ENCODE results near the gene NPEPL1. TPM values are rescaled to one million over a fixed set of nuclear protein-coding genes. Genes with fewer than 3 reads are reported as not detected.
"Not testable (repeated sequence)": the region's sequence is repeated elsewhere in the genome, so short reads cannot be mapped to it uniquely, and the experiment has no call there.

Gene NPEPL1
- total RNA-seq, 1 donor from 2014 or later: 31.3 TPM

- Mint-ChIP-seq H3K4me3 (ENCODE audit: unreplicated experiment) (no peak overlapping the region), H3K27me3 (ENCODE audit: low read depth) (peaks cover 44% of the 10 kb centered on the region), H3K36me3 (ENCODE audit: low read depth) (no peaks in the 10 kb centered on the region), H3K4me1 (ENCODE audit: low read depth) (no peaks in the 10 kb centered on the region), H3K9me3 (ENCODE audit: low read depth) (no peaks in the 10 kb centered on the region), H3K27ac (ENCODE audit: unreplicated experiment) (no peak overlapping the region)
- no peak for TF ChIP-seq CTCF (IDR thresholded peaks at IDR 0.05)
- DNase-seq (ENCODE audit: low spot score): no peak
These were observed 56.0 kb downstream of the NPEPL1 start for GRCh38 chr20:58748618-58749017.

- no peak overlapping the region for H3K4me3 Mint-ChIP-seq (ENCODE audit: unreplicated experiment)
- no peak for TF ChIP-seq CTCF (IDR thresholded peaks at IDR 0.05)
- H3K36me3 Mint-ChIP-seq (ENCODE audit: low read depth): no peaks in the 10 kb centered on the region
- no peak overlapping the region for H3K27ac Mint-ChIP-seq (ENCODE audit: unreplicated experiment)
- H3K4me1 Mint-ChIP-seq (ENCODE audit: low read depth): no peaks in the 10 kb centered on the region
- H3K27me3 Mint-ChIP-seq (ENCODE audit: low read depth): peaks cover 49% of the 10 kb centered on the region
- no peaks in the 10 kb centered on the region for H3K9me3 Mint-ChIP-seq (ENCODE audit: low read depth)
- DNase-seq (ENCODE audit: low spot score): no peak
These were observed 56.6 kb downstream of the NPEPL1 start for GRCh38 chr20:58749098-58749769.

GRCh38 chr20:58749979-58750378, 57.4 kb downstream of the NPEPL1 start:
- no peaks in the 10 kb centered on the region for H3K9me3 Mint-ChIP-seq (ENCODE audit: low read depth)
- no peak for TF ChIP-seq CTCF (IDR thresholded peaks at IDR 0.05)
- H3K4me3 Mint-ChIP-seq (ENCODE audit: unreplicated experiment): no peak overlapping the region
- no peak for DNase-seq (ENCODE audit: low spot score)
- no peaks in the 10 kb centered on the region for H3K4me1 Mint-ChIP-seq (ENCODE audit: low read depth)
- H3K27ac Mint-ChIP-seq (ENCODE audit: unreplicated experiment): no peak overlapping the region
- H3K36me3 Mint-ChIP-seq (ENCODE audit: low read depth): no peaks in the 10 kb centered on the region
- H3K27me3 Mint-ChIP-seq (ENCODE audit: low read depth): peaks cover 50% of the 10 kb centered on the region

- H3K4me1 Mint-ChIP-seq (ENCODE audit: low read depth); H3K9me3 Mint-ChIP-seq (ENCODE audit: low read depth); H3K27ac Mint-ChIP-seq (ENCODE audit: unreplicated experiment); H3K36me3 Mint-ChIP-seq (ENCODE audit: low read depth); DNase-seq (ENCODE audit: low spot score); H3K4me3 Mint-ChIP-seq (ENCODE audit: unreplicated experiment): not testable (repeated sequence)
- peaks cover 52% of the 10 kb centered on the region for H3K27me3 Mint-ChIP-seq (ENCODE audit: low read depth)
These were observed 58.1 kb downstream of the NPEPL1 start for GRCh38 chr20:58750706-58751105.

- DNase-seq (ENCODE audit: low spot score): no peak
- Mint-ChIP-seq H3K27me3 (ENCODE audit: low read depth) (peaks cover 52% of the 10 kb centered on the region), H3K4me3 (ENCODE audit: unreplicated experiment) (no peak overlapping the region), H3K36me3 (ENCODE audit: low read depth) (no peaks in the 10 kb centered on the region), H3K9me3 (ENCODE audit: low read depth) (no peaks in the 10 kb centered on the region), H3K4me1 (ENCODE audit: low read depth) (no peaks in the 10 kb centered on the region), H3K27ac (ENCODE audit: unreplicated experiment) (no peak overlapping the region)
- TF ChIP-seq CTCF (IDR thresholded peaks at IDR 0.05): no peak
These were observed 59.4 kb downstream of the NPEPL1 start for GRCh38 chr20:58751979-58752378.

- H3K4me1 Mint-ChIP-seq (ENCODE audit: low read depth): no peaks in the 10 kb centered on the region
- no peak overlapping the region for H3K27ac Mint-ChIP-seq (ENCODE audit: unreplicated experiment)
- no peak overlapping the region for H3K4me3 Mint-ChIP-seq (ENCODE audit: unreplicated experiment)
- DNase-seq (ENCODE audit: low spot score): no peak
- no peaks in the 10 kb centered on the region for H3K9me3 Mint-ChIP-seq (ENCODE audit: low read depth)
- peaks cover 48% of the 10 kb centered on the region for H3K27me3 Mint-ChIP-seq (ENCODE audit: low read depth)
- no peak for TF ChIP-seq CTCF (IDR thresholded peaks at IDR 0.05)
- H3K36me3 Mint-ChIP-seq (ENCODE audit: low read depth): no peaks in the 10 kb centered on the region
These were observed 60.0 kb downstream of the NPEPL1 start for GRCh38 chr20:58752565-58752964.
